ENCODE data around the gene NAT8L.

DNA sequence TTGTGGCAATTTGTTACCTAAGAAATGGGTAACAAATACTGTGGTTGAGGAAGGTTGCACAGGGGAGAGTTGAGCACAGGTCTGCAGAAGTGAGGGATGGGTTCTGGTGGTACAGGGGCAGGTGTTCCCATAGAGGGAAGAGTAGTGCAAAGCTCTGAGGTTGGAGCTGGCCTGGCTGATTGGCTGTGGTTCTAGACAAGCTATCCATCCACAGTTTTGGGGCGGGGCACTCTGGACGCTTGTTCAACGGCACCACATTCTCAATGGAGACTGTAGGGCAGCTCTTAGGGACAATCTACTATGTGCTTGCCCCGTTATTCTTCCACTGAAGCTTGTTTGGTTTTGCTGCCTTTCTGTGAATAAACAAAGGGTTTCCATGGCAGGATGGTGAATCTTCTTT, 35.4 kb downstream of the NAT8L start:
- TF ChIP-seq, protein P1, sequence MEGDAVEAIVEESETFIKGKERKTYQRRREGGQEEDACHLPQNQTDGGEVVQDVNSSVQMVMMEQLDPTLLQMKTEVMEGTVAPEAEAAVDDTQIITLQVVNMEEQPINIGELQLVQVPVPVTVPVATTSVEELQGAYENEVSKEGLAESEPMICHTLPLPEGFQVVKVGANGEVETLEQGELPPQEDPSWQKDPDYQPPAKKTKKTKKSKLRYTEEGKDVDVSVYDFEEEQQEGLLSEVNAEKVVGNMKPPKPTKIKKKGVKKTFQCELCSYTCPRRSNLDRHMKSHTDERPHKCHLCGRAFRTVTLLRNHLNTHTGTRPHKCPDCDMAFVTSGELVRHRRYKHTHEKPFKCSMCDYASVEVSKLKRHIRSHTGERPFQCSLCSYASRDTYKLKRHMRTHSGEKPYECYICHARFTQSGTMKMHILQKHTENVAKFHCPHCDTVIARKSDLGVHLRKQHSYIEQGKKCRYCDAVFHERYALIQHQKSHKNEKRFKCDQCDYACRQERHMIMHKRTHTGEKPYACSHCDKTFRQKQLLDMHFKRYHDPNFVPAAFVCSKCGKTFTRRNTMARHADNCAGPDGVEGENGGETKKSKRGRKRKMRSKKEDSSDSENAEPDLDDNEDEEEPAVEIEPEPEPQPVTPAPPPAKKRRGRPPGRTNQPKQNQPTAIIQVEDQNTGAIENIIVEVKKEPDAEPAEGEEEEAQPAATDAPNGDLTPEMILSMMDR (conservative IDR thresholded peaks at IDR 0.05) = no peak
- TF ChIP-seq ZFX (IDR thresholded peaks at IDR 0.05) = no peak
